Astrocyte (in vitro differentiated cells and primary cell): ENCODE results near the gene ELP6. TPM values are rescaled to one million over a fixed set of nuclear protein-coding genes. Genes with fewer than 3 reads are reported as not detected.

Source experiments
- DNase-seq: peaks from one replicate; pipeline ENCODE4 v3.0.0-alpha.2; 2010; ENCODE audit warnings: low read depth
- FAIRE-seq: peaks from 2 replicates; lab custom pipeline; 2011; peaks lifted over from hg19 to GRCh38; lab: Jason Lieb, UNC
- H2AFZ ChIP-seq: 2 replicates; pipeline ENCODE4 v1.6.0; 2012; ENCODE audit warnings: low read depth, low read length, inconsistent platforms
- H3K27ac ChIP-seq: 2 replicates; pipeline ENCODE4 v1.5.1; 2011; ENCODE audit warnings: low read depth, low read length, inconsistent platforms
- H3K27me3 ChIP-seq: 2 replicates; pipeline ENCODE4 v1.6.0; 2011; ENCODE audit warnings: low read length, inconsistent platforms; ENCODE audit not compliant: insufficient read depth
- H3K36me3 ChIP-seq: 2 replicates; pipeline ENCODE4 v1.5.1; 2011; ENCODE audit warnings: low read length, inconsistent platforms; ENCODE audit not compliant: insufficient read depth
- H3K4me1 ChIP-seq: 2 replicates; pipeline ENCODE4 v1.5.1; 2011; ENCODE audit warnings: low read length, inconsistent platforms; ENCODE audit not compliant: insufficient read depth
- H3K4me2 ChIP-seq: 2 replicates; pipeline ENCODE4 v1.6.0; 2012; ENCODE audit warnings: low read length, inconsistent platforms
- H3K4me3 ChIP-seq: 2 replicates; pipeline ENCODE4 v1.5.1; 2011; ENCODE audit warnings: low read depth, mild to moderate bottlenecking, low read length, inconsistent platforms; ENCODE audit not compliant: insufficient read depth
- H3K79me2 ChIP-seq: 2 replicates; pipeline ENCODE4 v1.6.0; 2012; ENCODE audit warnings: mild to moderate bottlenecking, low read length, inconsistent platforms; ENCODE audit not compliant: insufficient read depth
- H3K9ac ChIP-seq: 2 replicates; pipeline ENCODE4 v1.6.0; 2012; ENCODE audit warnings: mild to moderate bottlenecking, low read length, inconsistent platforms
- H3K9me3 ChIP-seq: 2 replicates; pipeline ENCODE4 v1.5.1; 2012; ENCODE audit warnings: low read depth, mild to moderate bottlenecking, low read length, inconsistent platforms; ENCODE audit not compliant: insufficient read depth
- H4K20me1 ChIP-seq: 2 replicates; pipeline ENCODE4 v1.6.0; 2012; ENCODE audit warnings: low read length, inconsistent platforms; ENCODE audit not compliant: insufficient read depth
- H3K27ac Mint-ChIP-seq: one replicate; pipeline ENCODE4 v1.8.0; 2021; ENCODE audit warnings: mild to moderate bottlenecking, mixed read lengths; ENCODE audit not compliant: unreplicated experiment
- H3K27me3 Mint-ChIP-seq: one replicate; pipeline ENCODE4 v1.8.0; 2021; ENCODE audit warnings: low read depth, mixed read lengths; ENCODE audit not compliant: unreplicated experiment
- H3K36me3 Mint-ChIP-seq: one replicate; pipeline ENCODE4 v1.8.0; 2021; ENCODE audit warnings: low read depth, mixed read lengths; ENCODE audit not compliant: unreplicated experiment
- H3K4me1 Mint-ChIP-seq: one replicate; pipeline ENCODE4 v1.8.0; 2021; ENCODE audit warnings: low read depth, mixed read lengths; ENCODE audit not compliant: unreplicated experiment
- H3K4me3 Mint-ChIP-seq: one replicate; pipeline ENCODE4 v1.8.0; 2021; ENCODE audit warnings: mild to moderate bottlenecking, moderate library complexity, mixed read lengths; ENCODE audit not compliant: unreplicated experiment
- H3K9me3 Mint-ChIP-seq: one replicate; pipeline ENCODE4 v1.8.0; 2021; ENCODE audit warnings: mild to moderate bottlenecking, mixed read lengths; ENCODE audit not compliant: unreplicated experiment
- CTCF ChIP-seq: IDR thresholded peaks from 2 replicates; pipeline ENCODE4 v1.5.1; 2011; ENCODE audit warnings: low read depth, mild to moderate bottlenecking, inconsistent platforms, low read length, moderate library complexity; ENCODE audit not compliant: insufficient read depth
- EZH2 ChIP-seq: IDR thresholded peaks from 2 replicates; pipeline ENCODE4 v1.6.1; 2012; ENCODE audit warnings: mild to moderate bottlenecking, low read length, inconsistent platforms; ENCODE audit not compliant: insufficient read depth
- total RNA-seq: library from RNA; stranded (reverse); gene quantifications from 2 replicates; pipeline ENCODE4 v1.2.1, GENCODE V29; 2021

Gene ELP6
- total RNA-seq, 1 donor from 2014 or later, result 27.6 TPM

- peaks cover 24% of the 10 kb centered on the region for H4K20me1 ChIP-seq
- H3K79me2 ChIP-seq, result peaks cover 38% of the 10 kb centered on the region
- H3K36me3 ChIP-seq, result no peaks in the 10 kb centered on the region
- H3K4me3 ChIP-seq, result peak within 1 kb of the TSS; percentile 92
- peak within 1 kb of the TSS; percentile 92 for H3K4me3 Mint-ChIP-seq
- H3K4me1 ChIP-seq, result no peaks in the 10 kb centered on the region
- peak within 1 kb of the TSS; percentile 91 for H3K4me2 ChIP-seq
- no peaks in the 10 kb centered on the region for H3K36me3 Mint-ChIP-seq
- H3K9me3 Mint-ChIP-seq, result no peaks in the 10 kb centered on the region
- TF ChIP-seq EZH2 (no peak), CTCF (peak; percentile 43)
- H2AFZ ChIP-seq, result peak within 1 kb of the TSS; percentile 82
- H3K9me3 ChIP-seq, result no peaks in the 10 kb centered on the region
- H3K27ac Mint-ChIP-seq, result peak within 1 kb of the TSS; percentile 58
- H3K4me1 Mint-ChIP-seq, result peaks cover 4% of the 10 kb centered on the region
- DNase-seq (peak; percentile 27), FAIRE-seq (no peak)
- no peaks in the 10 kb centered on the region for H3K27me3 ChIP-seq
- no peaks in the 10 kb centered on the region for H3K27me3 Mint-ChIP-seq
- H3K27ac ChIP-seq, result peak within 1 kb of the TSS; percentile 28
- H3K9ac ChIP-seq, result peak within 1 kb of the TSS; percentile 80
Observed at GRCh38 chr3:47475570-47476329, 37.8 kb downstream of the ELP6 start, which contains the start of gene SCAP. SCAP (minus strand) TSS chr3:47475941; CDS start chr3:47442993, 32,948 bp downstream.

- Histone ChIP-seq H3K36me3 (no peaks in the 10 kb centered on the region), H3K4me1 (no peaks in the 10 kb centered on the region), H3K27ac (peak overlapping the region; percentile 28), H3K4me3 (peak overlapping the region; percentile 92), H4K20me1 (peaks cover 26% of the 10 kb centered on the region), H3K4me2 (peak overlapping the region; percentile 91), H3K27me3 (no peaks in the 10 kb centered on the region), H2AFZ (peak overlapping the region; percentile 82), H3K9ac (peak overlapping the region; percentile 80), H3K79me2 (peaks cover 44% of the 10 kb centered on the region), H3K9me3 (no peaks in the 10 kb centered on the region)
- H3K9me3 Mint-ChIP-seq, result no peaks in the 10 kb centered on the region
- peak overlapping the region; percentile 28 for H3K27ac Mint-ChIP-seq
- TF ChIP-seq CTCF, result no peak
- TF ChIP-seq EZH2, result no peak
- peak; percentile 12 for DNase-seq
- no peaks in the 10 kb centered on the region for H3K27me3 Mint-ChIP-seq
- peaks cover 4% of the 10 kb centered on the region for H3K4me1 Mint-ChIP-seq
- peaks cover 2% of the 10 kb centered on the region for H3K36me3 Mint-ChIP-seq
- no peak for FAIRE-seq
- peak overlapping the region; percentile 92 for H3K4me3 Mint-ChIP-seq
Observed at GRCh38 chr3:47475029-47475569, 38.4 kb downstream of the ELP6 start.

- Mint-ChIP-seq H3K4me1 (peaks cover 4% of the 10 kb centered on the region), H3K36me3 (peaks cover 5% of the 10 kb centered on the region), H3K27ac (no peak overlapping the region), H3K27me3 (no peaks in the 10 kb centered on the region), H3K9me3 (no peaks in the 10 kb centered on the region), H3K4me3 (no peak overlapping the region)
- TF ChIP-seq CTCF (no peak), EZH2 (no peak)
- Histone ChIP-seq H3K9ac (no peak overlapping the region), H3K79me2 (peaks cover 56% of the 10 kb centered on the region), H3K9me3 (no peaks in the 10 kb centered on the region), H3K4me2 (no peak overlapping the region), H3K27me3 (no peaks in the 10 kb centered on the region), H3K4me3 (no peak overlapping the region), H3K4me1 (no peaks in the 10 kb centered on the region), H3K36me3 (no peaks in the 10 kb centered on the region), H4K20me1 (peaks cover 27% of the 10 kb centered on the region), H2AFZ (no peak overlapping the region), H3K27ac (no peak overlapping the region)
- FAIRE-seq, result no peak
- no peak for DNase-seq
Observed at GRCh38 chr3:47473391-47473790, 40.1 kb downstream of the ELP6 start.
